Lung microvascular endothelial cell (primary cell): ENCODE measurements around the gene MASP1. TPM values are rescaled to one million over a fixed set of nuclear protein-coding genes. Genes with fewer than 3 reads are reported as not detected.
"Not testable (repeated sequence)": the region's sequence is repeated elsewhere in the genome, so short reads cannot be mapped to it uniquely, and the experiment has no call there.

Experiments used
- DNase-seq, 2 donors: peaks; one replicate each; pipeline versions ENCODE4 v3.0.0 to v3.0.0-alpha.2; 2010; ENCODE audit warnings: low read depth in 2 of 2
- total RNA-seq: library from RNA; depleted of rRNA; stranded (reverse); fragments of >200 nt; gene quantifications from 2 replicates; pipeline ENCODE4 v1.2.1, GENCODE V29; 2014

MASP1 gene
- total RNA-seq, 1 donor from 2014 or later: 0.40 TPM

DNA sequence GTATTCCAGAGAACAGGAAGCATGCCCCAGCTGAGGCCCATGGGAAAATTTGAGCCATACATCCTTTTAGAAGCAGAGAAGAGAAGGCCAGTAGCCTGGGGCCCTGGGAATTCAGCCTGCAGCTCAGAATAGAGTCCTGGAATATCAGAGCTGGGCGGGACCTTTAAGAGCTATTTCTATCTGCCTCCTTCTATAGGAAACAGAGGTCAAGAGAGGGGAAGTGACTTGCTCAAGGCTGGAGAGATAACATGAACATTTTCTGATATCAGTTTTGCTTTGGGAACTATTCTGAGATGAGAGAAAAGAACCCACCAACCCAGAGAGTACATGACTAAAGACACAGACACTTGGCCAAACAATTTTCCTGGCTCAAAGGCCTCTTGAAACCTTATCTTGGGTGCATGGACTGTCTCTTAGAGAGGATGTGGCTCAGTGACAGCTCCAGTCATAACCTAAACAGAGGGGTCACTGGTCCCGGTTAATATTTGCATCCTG is 26.0 kb downstream of the MASP1 start:
- peak; percentile 57 to 60 for DNase-seq

DNA sequence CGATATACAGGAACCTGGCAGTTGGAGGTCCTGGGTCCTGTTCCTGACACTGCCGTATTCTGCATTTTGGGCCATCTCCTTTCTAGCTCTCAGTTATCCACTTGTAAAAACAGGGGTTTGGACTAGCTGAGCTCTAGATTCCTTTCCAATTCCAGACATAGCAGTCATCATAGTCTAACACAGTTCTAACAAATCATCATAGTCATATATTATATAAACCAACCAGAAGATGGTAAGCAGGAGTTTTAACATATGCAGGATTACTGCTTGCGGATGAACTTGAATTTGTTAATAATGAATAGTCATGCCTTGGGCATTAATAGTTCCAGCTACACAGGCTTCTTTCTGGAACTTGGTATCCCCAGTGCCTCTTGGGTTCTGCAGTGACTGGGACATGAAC is 26.6 kb downstream of the MASP1 start:
- no peak for DNase-seq

GRCh38 chr3:187264021-187264420 is 27.5 kb downstream of the MASP1 start:
- DNase-seq: peak; percentile 15 to 80

GRCh38 chr3:187263270-187263669 is 28.3 kb downstream of the MASP1 start:
- no peak for DNase-seq

GRCh38 chr3:187262360-187262759 is 29.2 kb downstream of the MASP1 start:
- no peak for DNase-seq

DNA sequence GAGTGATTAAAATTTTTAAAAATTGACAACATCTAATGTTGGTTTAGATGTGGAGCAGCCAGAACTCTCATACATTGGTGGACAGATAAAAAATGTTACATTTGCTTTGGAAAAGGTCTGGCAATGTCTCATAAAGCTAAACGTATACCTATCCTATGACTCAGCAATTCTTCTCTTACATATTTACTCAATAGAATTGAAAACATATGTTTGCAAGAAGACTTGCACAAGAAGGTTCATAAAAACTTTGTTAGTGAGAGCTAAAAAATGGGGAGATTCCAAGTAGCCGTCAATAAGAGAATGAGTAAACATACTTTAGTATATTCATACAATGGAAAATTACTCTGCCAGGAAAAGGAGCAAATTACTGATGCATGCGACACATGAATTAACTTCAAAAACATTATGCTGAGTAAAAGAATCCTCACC is 30.0 kb downstream of the MASP1 start:
- DNase-seq: no peak

GRCh38 chr3:187259171-187259570 is 32.4 kb downstream of the MASP1 start:
- DNase-seq: no peak

- no peak for DNase-seq
Observed at GRCh38 chr3:187257992-187258692, 33.4 kb downstream of the MASP1 start.

DNA sequence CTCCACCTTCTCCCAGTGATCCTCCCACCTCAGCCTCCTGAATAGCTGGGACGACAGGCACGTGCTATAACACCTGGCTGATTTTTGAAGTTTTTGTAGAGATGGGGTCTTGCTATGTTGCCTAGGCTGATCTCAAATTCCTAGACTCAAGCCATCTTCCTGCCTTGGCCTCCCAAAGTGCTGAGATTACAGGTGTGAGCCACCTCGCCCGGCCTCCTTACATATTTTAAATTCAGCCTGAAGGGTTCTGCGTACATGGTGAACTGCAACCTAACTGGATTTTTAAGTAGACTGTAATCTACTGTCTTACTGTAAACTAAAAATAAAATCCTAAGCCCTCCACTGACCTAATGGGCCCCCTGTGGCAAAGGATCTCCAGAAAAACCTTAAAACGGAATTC is 34.1 kb downstream of the MASP1 start:
- no peak for DNase-seq

GRCh38 chr3:187256051-187256616 is 35.4 kb downstream of the MASP1 start:
- DNase-seq: no peak

GRCh38 chr3:187255314-187255713 is 36.2 kb downstream of the MASP1 start:
- no peak for DNase-seq

- no peak for DNase-seq
Observed at GRCh38 chr3:187252311-187252710, 39.2 kb downstream of the MASP1 start.

DNA sequence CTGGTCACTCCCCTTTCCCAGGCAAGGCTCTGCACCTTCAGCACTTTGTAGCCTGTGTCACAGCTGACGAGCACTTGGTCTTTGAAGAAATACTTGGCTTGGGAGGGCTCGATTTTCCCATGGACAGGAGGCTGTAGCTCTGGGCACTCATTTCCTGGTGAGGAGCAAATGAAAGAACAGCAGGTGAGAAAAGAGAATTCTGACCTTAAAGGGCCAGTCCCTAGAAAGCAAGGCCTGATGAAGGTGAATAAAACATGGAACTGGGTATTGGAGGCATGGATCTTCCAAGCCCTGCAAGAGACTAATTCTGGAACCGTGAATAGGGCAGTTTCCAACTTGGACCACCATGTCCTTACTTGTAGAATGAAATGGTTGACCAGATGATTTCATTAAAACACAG is 39.9 kb downstream of the MASP1 start:
- DNase-seq: no peak

DNA sequence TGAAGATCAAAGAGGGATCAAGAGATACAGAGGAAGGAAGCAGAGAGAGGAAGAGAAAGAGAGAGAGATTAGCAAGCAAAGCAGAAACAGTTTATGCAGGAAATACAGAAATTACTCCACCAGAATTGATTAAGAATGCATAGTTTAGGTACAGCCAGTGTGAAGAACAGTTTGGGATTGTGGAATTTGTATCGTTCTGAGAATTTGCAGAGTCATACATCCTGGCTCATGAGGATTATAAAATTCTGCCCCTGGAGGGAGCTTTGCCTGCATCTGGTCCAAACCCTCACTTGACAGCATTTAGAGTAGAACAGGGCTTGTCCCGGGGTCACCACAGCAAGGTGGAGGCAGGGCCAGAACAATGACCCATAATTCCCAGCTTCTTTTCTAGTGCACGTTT is 44.1 kb downstream of the MASP1 start:
- no peak for DNase-seq

DNA sequence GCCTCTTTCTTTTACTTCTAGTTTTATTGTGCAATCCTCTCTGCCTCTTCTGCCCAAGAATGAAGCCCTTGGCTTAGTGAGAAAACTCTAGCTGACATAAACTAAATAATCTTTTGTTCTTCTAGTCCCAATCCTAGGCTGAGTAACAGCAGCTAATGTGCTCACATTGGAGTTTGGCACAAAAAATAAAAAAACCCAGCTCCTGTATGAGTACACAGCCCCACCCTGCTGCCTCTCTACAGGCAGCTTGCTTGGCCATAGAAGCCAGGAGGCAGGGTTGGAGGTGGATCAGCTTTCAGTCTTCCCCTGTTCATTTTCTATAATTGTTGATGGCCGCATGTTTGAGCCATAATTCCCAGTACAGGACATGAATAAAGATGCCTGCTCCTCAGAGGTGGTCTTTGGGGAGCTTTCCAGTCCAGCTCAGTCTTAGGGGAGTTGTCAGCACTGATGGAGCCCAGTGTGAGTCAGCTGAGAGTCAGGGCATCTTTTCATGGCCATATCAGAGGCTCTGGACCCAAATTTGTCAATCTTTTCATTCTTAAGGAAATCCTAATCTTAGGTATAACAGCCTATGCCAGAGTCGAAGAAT is 47.5 kb downstream of the MASP1 start:
- no peak for DNase-seq

DNA sequence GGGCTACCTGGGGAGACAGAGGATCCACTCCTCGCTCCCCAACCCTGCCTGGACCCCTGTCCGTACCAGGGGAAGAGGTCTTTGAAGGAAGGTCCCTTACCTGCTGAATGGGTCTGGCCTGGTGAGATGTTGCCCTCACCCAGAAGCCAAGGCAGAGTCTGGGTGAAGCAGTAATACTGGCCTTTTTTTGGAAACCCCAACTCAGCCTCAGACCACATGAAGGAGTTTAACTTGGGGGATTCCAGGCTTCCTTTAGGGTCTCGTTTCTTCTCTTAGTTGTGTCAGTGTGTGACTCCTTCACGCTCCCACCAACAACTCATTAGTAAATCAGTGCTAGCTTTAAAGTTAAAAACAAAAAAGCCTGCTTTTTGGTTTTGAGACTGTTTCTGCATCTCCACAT is 48.6 kb downstream of the MASP1 start:
- no peak for DNase-seq

GRCh38 chr3:187242435-187242834 is 49.1 kb downstream of the MASP1 start:
- DNase-seq: no peak

- DNase-seq: not testable (repeated sequence)
Observed at GRCh38 chr3:187238835-187239234, 52.7 kb downstream of the MASP1 start.

GRCh38 chr3:187238239-187238638 is 53.3 kb downstream of the MASP1 start:
- no peak for DNase-seq

DNA sequence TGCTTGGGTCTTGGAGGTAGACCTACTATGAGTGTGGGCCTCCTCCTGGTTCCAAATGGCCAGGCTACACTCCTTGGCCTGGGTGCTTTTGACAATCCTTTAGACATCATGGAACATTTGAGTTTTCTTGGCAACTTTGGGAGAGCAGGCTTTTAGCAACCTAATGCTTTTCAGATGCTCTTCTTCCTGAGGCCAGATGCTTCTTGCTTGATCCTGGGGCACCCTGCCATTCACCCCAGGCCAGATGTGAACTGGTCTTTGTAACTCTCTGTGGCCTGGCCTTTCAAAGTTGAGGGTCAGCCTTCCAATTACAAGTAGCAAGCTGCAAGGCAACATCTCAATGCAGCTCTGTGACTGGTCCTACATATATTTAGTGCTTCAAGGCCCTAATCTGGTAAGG is 53.8 kb downstream of the MASP1 start:
- no peak for DNase-seq

DNA sequence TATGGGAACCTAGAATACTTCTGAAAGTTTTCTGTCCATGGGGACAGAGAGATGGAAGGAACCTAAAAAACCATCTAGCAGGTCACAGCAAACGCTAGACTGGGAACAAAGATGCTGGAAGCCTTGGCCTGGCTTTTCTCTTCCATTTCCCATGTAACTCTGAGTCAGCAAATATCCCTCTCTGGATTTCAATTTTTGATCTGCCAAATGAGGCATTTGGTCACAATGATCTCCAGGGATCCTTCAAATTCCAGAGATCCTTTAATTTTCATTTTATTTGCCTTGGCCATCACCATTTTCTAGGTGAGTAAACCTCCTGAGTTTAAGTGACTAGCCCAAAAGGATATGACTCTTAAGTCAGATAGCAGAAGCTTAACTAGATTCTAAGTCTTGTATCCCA is 54.6 kb downstream of the MASP1 start:
- DNase-seq: no peak

DNA sequence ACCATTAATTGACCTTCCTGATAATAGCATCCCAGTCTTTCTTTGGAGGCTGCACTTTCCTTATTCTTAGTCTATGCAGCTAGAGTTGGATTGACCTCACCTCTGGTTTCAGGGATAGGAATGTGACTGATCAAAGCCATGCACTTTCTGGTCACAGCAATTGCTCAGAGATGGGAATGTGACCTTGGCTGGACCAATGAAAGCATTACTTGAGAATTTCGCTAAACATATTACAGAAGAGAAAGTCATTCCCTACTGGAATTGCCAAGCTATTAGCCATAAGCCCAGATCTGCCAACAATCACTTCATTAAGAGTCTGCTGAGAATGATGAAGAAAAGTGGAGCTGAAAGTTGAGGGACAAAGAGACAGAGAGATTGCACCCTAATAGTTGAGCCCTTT is 61.5 kb downstream of the MASP1 start:
- no peak for DNase-seq

DNA sequence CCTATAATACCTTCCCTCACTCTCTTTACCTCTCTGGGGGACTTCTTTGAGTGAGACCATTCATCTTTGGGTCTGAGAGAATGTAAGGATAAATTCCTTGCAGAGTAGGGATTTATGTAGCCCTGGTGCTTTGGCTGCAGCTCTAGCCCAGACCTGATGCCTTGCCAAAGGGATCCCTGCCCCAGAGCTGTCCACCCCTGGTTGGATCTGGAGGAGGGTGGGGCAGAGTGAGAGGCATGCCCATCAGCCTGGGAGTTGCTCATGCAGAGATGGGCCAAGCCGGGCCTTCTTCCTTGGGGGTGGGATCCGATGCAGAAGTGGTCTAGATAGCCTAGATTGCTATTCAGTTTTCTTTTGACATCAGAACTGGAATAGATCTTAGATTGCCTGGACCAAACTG is 62.8 kb downstream of the MASP1 start:
- DNase-seq: no peak
